Tibial nerve (tissue), 4 donors: ENCODE results near the gene NOL11. TPM values are rescaled to one million over a fixed set of nuclear protein-coding genes. Genes with fewer than 3 reads are reported as not detected.

Experiments
- DNase-seq, 2 donors: peaks; one replicate each; pipeline ENCODE4 v3.0.0-alpha.2; 2019; ENCODE audit warnings: low spot score in 2 of 2
- H3K27ac ChIP-seq, 4 donors: fragments of 200-600 bp; sonication (generic) in 3 of 4; one replicate each; pipeline ENCODE4 v1.5.1; 2017 to 2019; ENCODE audit warnings: mild to moderate bottlenecking in 1 of 4
- H3K27me3 ChIP-seq, 2 donors: fragments of 200-600 bp; sonication (generic) in 1 of 2; one replicate each; pipeline versions ENCODE4 v1.5.1 to v1.6.0; 2017 to 2019
- H3K36me3 ChIP-seq, 3 donors: fragments of 200-600 bp; sonication (generic); one replicate each; pipeline ENCODE4 v1.5.1; 2018 to 2019
- H3K4me1 ChIP-seq, 4 donors: fragments of 200-600 bp; sonication (generic) in 3 of 4; one replicate each; pipeline ENCODE4 v1.5.1; 2017 to 2019
- H3K4me3 ChIP-seq, 4 donors: fragments of 200-600 bp; sonication (generic) in 3 of 4; one replicate each; pipeline ENCODE4 v1.5.1; 2017 to 2019; ENCODE audit warnings: mild to moderate bottlenecking in 1 of 4, moderate library complexity in 1 of 4
- H3K9me3 ChIP-seq, 4 donors: fragments of 200-600 bp; sonication (generic) in 3 of 4; one replicate each; pipeline ENCODE4 v1.5.1; 2017 to 2019
- EP300 ChIP-seq, 2 donors: sonication (generic); formaldehyde crosslinking; IDR thresholded peaks; one replicate each; pipeline ENCODE4 v1.6.1; 2017; ENCODE audit warnings: antibody characterized with exemption in 2 of 2, mild to moderate bottlenecking in 1 of 2
- POLR2A ChIP-seq, 2 donors: fragments of 450-650 bp; IDR thresholded peaks; one replicate each; pipeline ENCODE4 v1.6.1; 2017; ENCODE audit warnings: antibody characterized with exemption in 2 of 2, mild to moderate bottlenecking in 2 of 2, moderate library complexity in 2 of 2
- WGBS, 2 donors: methylation state at CpG; one replicate each; pipeline ENCODE4 v1.1.5; 2018; 5-methylcytosine and 5-hydroxymethylcytosine counted together
- total RNA-seq, 4 donors: library from RNA; depleted of rRNA; stranded (reverse); fragments of >200 nt; gene quantifications; one replicate each; pipeline ENCODE4 v1.1.0, GENCODE V29; 2016
- TF ChIP-seq, protein P1 (sequence below), 5 experiments: fragments of 200-600 bp in 3 of 5; fragments of 450-650 bp in 2 of 5; sonication (generic) in 3 of 5; IDR thresholded peaks; one replicate each; pipeline ENCODE4 v1.5.1; 2016 to 2019; ENCODE audit warnings: antibody characterized with exemption in 5 of 5, mild to moderate bottlenecking in 3 of 5, moderate library complexity in 2 of 5

The NOL11 gene
- 10 to 100 TPM; 21.6 to 35.8 (median 32.1) TPM for total RNA-seq

DNA sequence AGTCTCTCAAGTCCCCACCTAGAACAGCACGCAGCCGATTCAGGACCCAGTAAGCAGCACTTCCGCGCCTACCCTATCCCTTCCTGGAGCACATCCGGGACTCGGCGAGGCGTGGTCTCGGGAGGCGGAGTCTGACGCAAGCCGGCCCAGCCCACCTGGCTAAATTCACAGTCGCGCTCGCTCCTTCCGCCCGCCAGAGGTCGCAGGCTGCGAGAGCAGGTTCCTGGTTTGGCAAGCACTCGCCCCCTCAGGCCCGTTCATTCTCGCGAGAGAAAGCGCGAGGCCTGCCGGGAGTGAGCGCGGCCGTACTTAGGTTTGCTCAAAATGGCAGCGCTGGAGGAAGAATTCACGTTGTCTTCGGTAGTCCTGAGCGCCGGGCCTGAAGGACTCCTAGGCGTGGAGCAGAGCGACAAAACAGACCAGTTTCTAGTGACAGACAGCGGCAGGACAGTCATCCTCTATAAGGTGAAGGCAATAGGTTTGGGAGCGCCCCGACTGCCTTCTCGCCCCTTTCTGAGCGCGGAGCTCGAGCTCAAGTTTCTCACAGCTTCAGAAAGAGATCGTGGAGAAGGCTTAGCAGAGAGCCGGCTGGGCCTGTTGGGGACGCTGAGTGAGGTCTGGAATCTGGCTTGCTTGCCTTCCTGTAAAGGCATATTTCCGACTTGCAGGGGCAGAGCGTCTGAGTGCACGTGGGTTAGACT is at the start of gene NOL11:
TSS of gene NOL11 (plus strand) at position 313 of the 701 bp plus-strand sequence. CDS start at position 325, 12 bp downstream.
- peak; percentile 98 to 99 for DNase-seq
- no peaks in the 10 kb centered on the region for H3K9me3 ChIP-seq
- 1 to 2% methylated on average over 44 to 46 of the region's 49 CpGs for WGBS, 2 donors
- H3K4me3 ChIP-seq, result peak within 1 kb of the TSS; percentile 81 to 91 (median 88)
- peaks cover 0 to 22% (median 12%) of the 10 kb centered on the region in 4 donors for H3K4me1 ChIP-seq
- H3K36me3 ChIP-seq, result peaks cover 0 to 25% (median 10%) of the 10 kb centered on the region in 3 donors
- TF ChIP-seq EP300 (IDR thresholded peaks at IDR 0.05) (peak; percentile 96), POLR2A (IDR thresholded peaks at IDR 0.05) (peak; percentile 46 to 85)
- TF ChIP-seq, protein P1, sequence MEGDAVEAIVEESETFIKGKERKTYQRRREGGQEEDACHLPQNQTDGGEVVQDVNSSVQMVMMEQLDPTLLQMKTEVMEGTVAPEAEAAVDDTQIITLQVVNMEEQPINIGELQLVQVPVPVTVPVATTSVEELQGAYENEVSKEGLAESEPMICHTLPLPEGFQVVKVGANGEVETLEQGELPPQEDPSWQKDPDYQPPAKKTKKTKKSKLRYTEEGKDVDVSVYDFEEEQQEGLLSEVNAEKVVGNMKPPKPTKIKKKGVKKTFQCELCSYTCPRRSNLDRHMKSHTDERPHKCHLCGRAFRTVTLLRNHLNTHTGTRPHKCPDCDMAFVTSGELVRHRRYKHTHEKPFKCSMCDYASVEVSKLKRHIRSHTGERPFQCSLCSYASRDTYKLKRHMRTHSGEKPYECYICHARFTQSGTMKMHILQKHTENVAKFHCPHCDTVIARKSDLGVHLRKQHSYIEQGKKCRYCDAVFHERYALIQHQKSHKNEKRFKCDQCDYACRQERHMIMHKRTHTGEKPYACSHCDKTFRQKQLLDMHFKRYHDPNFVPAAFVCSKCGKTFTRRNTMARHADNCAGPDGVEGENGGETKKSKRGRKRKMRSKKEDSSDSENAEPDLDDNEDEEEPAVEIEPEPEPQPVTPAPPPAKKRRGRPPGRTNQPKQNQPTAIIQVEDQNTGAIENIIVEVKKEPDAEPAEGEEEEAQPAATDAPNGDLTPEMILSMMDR (IDR thresholded peaks at IDR 0.05), result peak; percentile 80 to 99 (median 97)
- no peaks in the 10 kb centered on the region for H3K27me3 ChIP-seq
- peak within 1 kb of the TSS; percentile 82 to 93 (median 90) for H3K27ac ChIP-seq

DNA sequence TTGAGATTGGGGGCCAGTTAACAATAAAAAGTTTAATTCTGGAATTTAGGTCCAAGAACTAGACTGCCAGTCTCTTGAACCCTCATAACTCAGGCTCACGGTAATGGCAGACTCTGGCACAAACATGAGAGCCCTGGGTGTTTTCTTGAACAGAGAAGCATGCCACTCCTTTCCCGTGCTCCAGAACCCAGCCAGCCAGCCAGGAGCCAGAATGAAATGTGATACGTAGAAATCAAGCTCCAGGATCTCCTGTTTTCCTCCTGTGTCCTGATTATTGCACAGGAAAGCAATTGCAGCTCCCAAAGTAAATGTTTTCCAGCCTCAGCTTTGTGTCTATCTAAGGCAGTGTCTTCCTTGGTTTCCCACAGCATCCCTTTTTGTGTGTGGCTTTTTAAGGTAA is 46.2 kb upstream of the NOL11 start:
- TF ChIP-seq, protein P1 (IDR thresholded peaks at IDR 0.05), result no peak
- TF ChIP-seq EP300 (IDR thresholded peaks at IDR 0.05), result no peak
- no peak for TF ChIP-seq POLR2A (IDR thresholded peaks at IDR 0.05)
- H3K4me3 ChIP-seq, result no peak overlapping the region
- 26 to 41% methylated on average over 3 of the region's 3 CpGs for WGBS, 2 donors
- H3K4me1 ChIP-seq, result peaks cover 0 to 22% (median 0%) of the 10 kb centered on the region in 4 donors
- no peaks in the 10 kb centered on the region for H3K9me3 ChIP-seq
- DNase-seq, result no peak
- no peak overlapping the region for H3K27ac ChIP-seq
- no peaks in the 10 kb centered on the region for H3K36me3 ChIP-seq
- H3K27me3 ChIP-seq, result no peaks in the 10 kb centered on the region

DNA sequence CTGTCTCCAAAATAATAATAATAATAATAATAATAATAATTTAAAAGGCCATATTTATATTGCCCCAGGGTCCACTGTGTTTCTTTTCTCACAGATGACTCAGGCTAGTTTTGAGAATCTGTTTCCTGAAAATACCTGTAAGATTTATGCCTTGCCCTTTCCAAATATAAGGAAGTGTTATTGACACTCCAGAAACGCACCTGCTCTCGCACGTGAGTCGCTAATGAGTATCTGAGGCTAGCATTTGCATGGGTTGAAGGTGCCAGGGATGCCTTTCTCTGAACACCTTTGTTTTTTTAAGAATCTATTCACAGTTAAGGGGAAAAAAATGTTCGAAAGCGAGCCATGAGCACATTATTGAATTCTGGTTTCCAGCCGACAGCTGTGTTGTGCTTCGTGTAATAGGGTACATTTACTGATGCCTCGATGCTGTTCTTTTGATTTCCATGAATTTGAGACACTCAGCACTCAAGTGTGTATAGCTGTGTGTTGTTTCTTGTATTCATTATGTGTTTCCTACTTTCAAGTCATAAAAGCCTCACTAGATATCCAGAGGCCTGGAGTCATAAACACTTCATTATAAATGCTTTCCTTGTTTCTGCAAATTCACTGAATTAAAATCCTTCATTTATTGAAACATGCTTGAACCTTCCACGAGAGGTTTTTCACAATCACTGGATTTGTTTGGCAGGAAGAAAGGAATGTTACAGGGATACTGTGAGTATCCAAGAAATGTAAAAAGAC is 45.0 kb upstream of the NOL11 start:
- DNase-seq, result no peak
- TF ChIP-seq EP300 (IDR thresholded peaks at IDR 0.05) (no peak), POLR2A (IDR thresholded peaks at IDR 0.05) (no peak)
- TF ChIP-seq, protein P1 (IDR thresholded peaks at IDR 0.05), result no peak
- Histone ChIP-seq H3K27ac (peak overlapping the region in 1 of 4 donors; percentile 20), H3K9me3 (no peaks in the 10 kb centered on the region), H3K4me3 (no peak overlapping the region), H3K36me3 (peaks cover 0 to 6% (median 0%) of the 10 kb centered on the region in 3 donors), H3K27me3 (no peaks in the 10 kb centered on the region), H3K4me1 (peaks cover 0 to 22% (median 0%) of the 10 kb centered on the region in 4 donors)
- 49 to 55% methylated on average over 10 of the region's 10 CpGs for WGBS, 2 donors

DNA sequence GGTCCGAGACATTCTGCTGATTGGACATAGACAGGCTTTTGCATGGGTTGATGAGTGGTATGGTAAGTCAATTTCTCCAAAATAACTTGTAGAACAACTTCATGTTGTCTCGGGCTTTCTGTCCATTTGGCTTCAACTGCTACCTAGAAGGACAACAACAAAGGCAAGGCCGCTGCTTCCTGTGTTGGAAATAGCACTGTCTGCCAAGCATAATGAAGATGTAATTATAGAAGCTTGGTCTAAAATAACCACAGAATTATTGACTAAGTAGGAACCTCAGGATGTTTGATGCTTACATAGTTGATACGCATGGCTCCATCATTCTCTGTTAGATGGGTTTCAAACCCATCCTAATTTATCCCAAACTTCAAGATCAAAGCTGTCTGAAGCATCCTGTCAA is 42.3 kb upstream of the NOL11 start:
- peaks cover 0 to 6% (median 0%) of the 10 kb centered on the region in 3 donors for H3K36me3 ChIP-seq
- peaks cover 0 to 22% (median 0%) of the 10 kb centered on the region in 4 donors for H3K4me1 ChIP-seq
- H3K9me3 ChIP-seq, result no peaks in the 10 kb centered on the region
- no peak for DNase-seq
- TF ChIP-seq EP300 (IDR thresholded peaks at IDR 0.05) (no peak), POLR2A (IDR thresholded peaks at IDR 0.05) (no peak)
- TF ChIP-seq, protein P1 (IDR thresholded peaks at IDR 0.05), result no peak
- no peaks in the 10 kb centered on the region for H3K27me3 ChIP-seq
- H3K27ac ChIP-seq, result no peak overlapping the region
- H3K4me3 ChIP-seq, result no peak overlapping the region
- 84 to 87% methylated on average over 4 of the region's 4 CpGs for WGBS, 2 donors

DNA sequence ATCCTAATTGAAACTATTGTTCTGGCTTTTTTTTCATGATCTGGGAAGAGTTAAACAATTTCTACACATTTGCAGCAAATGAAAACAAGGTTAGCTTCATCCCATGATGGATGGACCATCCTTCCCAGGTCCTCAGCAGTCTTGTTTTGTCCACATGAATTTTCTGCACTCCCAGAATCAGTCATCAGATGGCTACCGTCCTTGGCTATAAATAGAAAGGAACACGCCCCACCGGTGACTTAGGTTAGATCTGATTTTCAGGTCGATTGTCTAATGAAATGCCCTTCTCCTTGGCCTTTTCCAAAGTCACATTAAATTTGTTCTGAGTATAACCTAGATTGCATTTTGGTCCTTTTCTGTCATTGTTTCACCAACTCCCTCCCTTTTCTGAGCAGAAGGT is 41.4 kb upstream of the NOL11 start:
- TF ChIP-seq EP300 (IDR thresholded peaks at IDR 0.05), result no peak
- no peak for TF ChIP-seq POLR2A (IDR thresholded peaks at IDR 0.05)
- TF ChIP-seq, protein P1 (IDR thresholded peaks at IDR 0.05), result no peak
- Histone ChIP-seq H3K9me3 (no peaks in the 10 kb centered on the region), H3K27ac (no peak overlapping the region), H3K4me1 (peaks cover 0 to 16% (median 0%) of the 10 kb centered on the region in 4 donors), H3K27me3 (no peaks in the 10 kb centered on the region), H3K36me3 (peaks cover 0 to 6% (median 0%) of the 10 kb centered on the region in 3 donors), H3K4me3 (no peak overlapping the region)
- WGBS, 2 donors, result 77 to 79% methylated on average over 4 of the region's 4 CpGs
- DNase-seq, result no peak
